Thyroid gland (tissue), 4 donors: Measurements from ENCODE around the gene TRIM7.

Source experiments
- POLR2A ChIP-seq, 2 donors: fragments of 450-650 bp; IDR thresholded peaks; one replicate each; pipeline ENCODE4 v1.6.1; 2017; ENCODE audit warnings: antibody characterized with exemption in 2 of 2, mild to moderate bottlenecking in 2 of 2, moderate library complexity in 1 of 2
- TF ChIP-seq, protein P1 (sequence below), 6 experiments: fragments of 200-600 bp in 3 of 6; fragments of 450-650 bp in 3 of 6; sonication (generic) in 3 of 6; IDR thresholded peaks; one replicate each; pipeline ENCODE4 v1.5.1; 2016 to 2019; ENCODE audit warnings: antibody characterized with exemption in 6 of 6, mild to moderate bottlenecking in 2 of 6, inconsistent platforms in 1 of 6, moderate library complexity in 1 of 6

DNA sequence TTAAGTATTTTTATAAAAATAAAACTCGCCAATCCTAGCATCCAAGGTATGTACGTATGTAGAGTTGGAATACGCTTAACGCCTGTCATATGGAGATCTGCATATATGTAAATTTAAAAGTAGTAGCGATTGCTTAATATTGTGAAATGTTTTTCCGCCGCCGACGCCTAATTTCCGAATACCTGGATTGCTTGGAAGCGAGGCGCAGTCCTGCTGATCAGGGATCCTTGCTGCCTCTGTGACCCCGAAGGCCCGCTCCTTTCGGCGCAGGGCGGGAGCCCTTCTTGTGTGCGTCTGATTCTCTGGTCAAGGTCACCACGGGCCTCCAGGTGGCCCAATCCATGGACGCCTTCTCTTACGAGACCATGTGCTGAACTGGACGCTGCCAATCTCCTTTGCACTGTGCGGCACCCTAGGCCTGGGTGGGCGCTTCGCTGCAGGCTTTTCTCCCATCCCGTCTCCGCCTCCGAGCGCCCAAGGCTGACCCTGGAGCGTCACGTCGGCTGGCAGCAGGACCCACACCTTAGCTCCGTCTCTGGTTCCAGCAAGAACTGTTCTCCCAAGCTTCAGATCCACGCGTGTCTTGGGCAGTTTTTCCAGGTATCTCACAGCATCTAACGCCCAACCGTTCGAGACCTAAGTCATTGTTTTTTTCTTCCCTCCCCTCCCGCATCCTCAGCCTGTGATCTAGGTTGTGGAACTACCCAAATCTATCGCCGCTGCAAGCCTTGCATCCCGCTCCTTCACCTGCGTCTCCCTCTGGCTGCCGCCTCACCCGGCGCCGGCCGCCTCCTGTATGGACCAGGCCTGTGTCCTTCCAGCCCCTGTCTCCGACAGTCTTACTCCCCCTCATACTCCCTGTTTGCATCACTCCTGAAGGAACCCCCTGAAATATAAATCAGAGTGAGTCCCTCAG lies 14.5 kb upstream of the TRIM7 start:
- TF ChIP-seq, protein P1, sequence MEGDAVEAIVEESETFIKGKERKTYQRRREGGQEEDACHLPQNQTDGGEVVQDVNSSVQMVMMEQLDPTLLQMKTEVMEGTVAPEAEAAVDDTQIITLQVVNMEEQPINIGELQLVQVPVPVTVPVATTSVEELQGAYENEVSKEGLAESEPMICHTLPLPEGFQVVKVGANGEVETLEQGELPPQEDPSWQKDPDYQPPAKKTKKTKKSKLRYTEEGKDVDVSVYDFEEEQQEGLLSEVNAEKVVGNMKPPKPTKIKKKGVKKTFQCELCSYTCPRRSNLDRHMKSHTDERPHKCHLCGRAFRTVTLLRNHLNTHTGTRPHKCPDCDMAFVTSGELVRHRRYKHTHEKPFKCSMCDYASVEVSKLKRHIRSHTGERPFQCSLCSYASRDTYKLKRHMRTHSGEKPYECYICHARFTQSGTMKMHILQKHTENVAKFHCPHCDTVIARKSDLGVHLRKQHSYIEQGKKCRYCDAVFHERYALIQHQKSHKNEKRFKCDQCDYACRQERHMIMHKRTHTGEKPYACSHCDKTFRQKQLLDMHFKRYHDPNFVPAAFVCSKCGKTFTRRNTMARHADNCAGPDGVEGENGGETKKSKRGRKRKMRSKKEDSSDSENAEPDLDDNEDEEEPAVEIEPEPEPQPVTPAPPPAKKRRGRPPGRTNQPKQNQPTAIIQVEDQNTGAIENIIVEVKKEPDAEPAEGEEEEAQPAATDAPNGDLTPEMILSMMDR (IDR thresholded peaks at IDR 0.05) = no peak
- TF ChIP-seq POLR2A (IDR thresholded peaks at IDR 0.05) = no peak
